GM18520 (cell line): ENCODE data around the gene SUDS3.

Source experiments
- ATAC-seq: cut with Tn5 transposase; IDR thresholded peaks from one replicate; pipeline ENCODE4 v1.9.1; 2021; ENCODE audit not compliant: unreplicated experiment

Gene SUDS3

GRCh38 chr12:118355843-118356242 is 20.5 kb upstream of the SUDS3 start:
- ATAC-seq, result no peak

GRCh38 chr12:118356809-118357256 is 19.5 kb upstream of the SUDS3 start:
- ATAC-seq, result no peak

GRCh38 chr12:118357257-118358007 is 18.9 kb upstream of the SUDS3 start:
- no peak for ATAC-seq

- ATAC-seq, result no peak
These were observed 18.4 kb upstream of the SUDS3 start for GRCh38 chr12:118358008-118358359.

- ATAC-seq, result no peak
These were observed 17.5 kb upstream of the SUDS3 start for GRCh38 chr12:118358612-118359540.

DNA sequence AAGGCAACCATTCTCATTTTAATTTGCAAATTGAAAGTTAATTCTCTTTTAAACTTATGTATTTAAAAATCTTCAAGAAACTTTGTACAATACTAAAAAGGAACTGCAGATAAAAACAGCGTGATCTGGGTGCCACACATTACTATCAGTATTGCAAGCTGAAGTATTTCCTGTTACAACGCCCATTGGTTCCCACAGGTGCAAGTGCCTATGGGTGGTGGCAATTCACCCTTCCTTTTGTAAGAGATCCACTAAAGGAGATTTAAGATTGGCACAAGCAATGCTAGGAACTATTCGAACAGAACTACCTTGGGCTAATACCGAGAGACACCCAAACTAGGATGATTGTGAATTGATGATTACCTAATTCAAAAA is 16.8 kb upstream of the SUDS3 start:
- ATAC-seq, result no peak

- ATAC-seq, result no peak
These were observed 15.3 kb upstream of the SUDS3 start for GRCh38 chr12:118361092-118361404.

- no peak for ATAC-seq
These were observed 14.5 kb upstream of the SUDS3 start for GRCh38 chr12:118361889-118362288.

DNA sequence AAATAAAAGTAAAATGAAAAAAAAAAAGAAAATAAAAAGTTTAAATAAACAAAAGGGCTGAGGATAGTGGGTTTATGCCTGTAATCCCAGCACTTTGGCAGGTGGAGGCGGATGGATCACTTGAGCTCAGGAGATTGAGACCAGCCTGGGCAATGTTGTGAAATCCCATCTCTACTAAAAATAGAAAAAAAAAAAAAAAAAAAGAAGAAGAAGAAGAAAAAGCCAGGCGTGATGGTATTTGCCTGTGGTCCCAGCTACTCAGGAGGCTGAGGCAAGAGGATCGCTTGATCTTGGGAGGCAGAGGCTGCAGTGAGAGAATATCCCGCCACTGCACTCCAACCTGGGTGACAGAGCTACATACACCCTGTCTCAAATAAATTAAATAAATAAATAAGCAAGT is 7.5 kb upstream of the SUDS3 start:
- ATAC-seq, result no peak

GRCh38 chr12:118370601-118371000 is 5.8 kb upstream of the SUDS3 start:
- ATAC-seq, result no peak

- ATAC-seq, result no peak
These were observed 4.8 kb upstream of the SUDS3 start for GRCh38 chr12:118371321-118372282.

DNA sequence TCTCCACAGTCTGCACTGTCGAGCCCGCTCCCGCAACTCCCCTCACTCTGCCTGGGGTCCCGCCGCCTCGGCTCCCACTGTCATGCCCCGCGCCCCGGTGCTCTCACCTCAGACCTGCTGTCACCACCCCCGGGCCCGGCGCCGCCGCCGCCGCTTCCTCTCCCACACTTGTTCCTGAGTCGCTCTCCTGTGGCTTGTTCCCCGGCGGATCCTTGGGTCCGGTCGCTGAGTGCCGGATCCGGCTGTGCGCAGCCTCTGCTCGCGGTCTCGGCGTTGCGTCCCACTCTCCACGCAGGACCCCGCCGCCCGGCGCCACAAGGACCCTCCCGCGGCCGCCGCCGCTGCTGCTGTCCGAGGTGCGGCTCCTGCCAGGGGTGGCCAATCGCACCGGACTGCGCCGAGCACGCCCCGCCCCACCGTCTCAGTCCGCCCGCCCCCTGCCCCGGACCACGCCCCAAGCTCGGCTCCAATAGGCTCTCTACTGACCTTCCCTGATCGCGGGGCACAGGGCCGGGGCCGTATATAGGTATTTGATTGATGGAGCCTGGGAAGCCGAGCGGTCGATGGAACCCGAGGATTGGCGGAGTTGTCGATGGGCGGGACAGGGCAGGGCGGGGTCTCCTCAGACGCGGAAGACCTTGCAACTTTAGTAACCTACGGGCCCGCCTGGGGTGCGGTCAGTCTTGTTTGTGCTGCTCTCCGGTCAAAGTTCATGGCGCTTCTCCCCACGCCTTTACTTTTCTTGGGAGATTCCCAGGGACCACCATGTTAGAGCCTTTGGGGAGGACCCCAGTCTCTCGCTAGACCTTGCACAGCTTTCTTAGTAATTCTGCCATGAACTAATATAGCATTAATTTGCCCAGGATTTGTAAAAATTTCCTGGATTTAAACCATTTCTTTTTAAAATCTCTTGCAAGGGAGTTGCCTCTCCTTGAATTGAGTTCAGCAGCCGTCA is 3.5 kb upstream of the SUDS3 start, which contains the start of gene TAOK3:
TAOK3 (minus strand) TSS at position 367 of the 955 bp plus-strand sequence. CDS start 117,340 bp downstream, outside the sequence.
- peak; percentile 63 for ATAC-seq

DNA sequence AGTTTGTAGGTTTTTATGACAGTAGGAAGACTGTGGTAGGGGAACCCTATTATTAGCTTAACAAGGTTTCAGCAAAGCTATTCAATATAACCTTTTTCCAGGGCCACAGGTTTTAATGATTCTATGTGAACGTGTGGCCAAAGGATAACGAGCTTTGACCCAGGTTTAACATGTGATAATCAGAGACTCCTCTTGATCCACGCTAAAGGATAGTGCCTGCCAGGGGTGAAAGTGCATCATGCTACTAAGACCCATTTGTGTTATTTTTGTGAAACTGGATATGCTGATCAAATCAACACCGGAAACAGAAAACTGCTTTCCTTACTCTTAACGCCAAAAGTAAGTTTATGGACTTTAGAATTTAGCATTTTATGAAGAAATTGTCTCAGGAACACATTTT is 2.7 kb upstream of the SUDS3 start:
- no peak for ATAC-seq

GRCh38 chr12:118374126-118374725 is 2.1 kb upstream of the SUDS3 start:
- ATAC-seq, result no peak

DNA sequence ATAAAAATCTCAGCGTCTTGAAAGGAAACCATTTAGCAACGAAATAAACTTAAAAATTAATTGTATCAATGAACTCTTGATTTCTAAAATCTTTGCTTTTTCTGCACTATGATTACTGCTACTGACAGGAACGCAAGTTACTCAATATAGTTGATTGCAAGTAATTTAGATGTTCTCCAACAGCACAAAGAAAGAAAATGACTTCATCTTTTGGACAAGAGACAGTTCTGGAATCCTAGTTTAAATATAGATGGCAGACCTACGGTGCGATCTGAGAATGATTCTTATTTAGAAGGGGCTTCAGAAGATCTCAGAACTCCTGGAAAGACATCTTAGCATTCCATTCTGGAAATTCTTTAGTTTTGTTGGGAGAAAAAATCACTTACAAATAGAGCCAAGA is 1.4 kb upstream of the SUDS3 start:
- no peak for ATAC-seq

GRCh38 chr12:118375348-118375747 is 1.0 kb upstream of the SUDS3 start:
- ATAC-seq, result no peak

- no peak for ATAC-seq
These were observed 897 bp downstream of the SUDS3 start for GRCh38 chr12:118377021-118377883.

DNA sequence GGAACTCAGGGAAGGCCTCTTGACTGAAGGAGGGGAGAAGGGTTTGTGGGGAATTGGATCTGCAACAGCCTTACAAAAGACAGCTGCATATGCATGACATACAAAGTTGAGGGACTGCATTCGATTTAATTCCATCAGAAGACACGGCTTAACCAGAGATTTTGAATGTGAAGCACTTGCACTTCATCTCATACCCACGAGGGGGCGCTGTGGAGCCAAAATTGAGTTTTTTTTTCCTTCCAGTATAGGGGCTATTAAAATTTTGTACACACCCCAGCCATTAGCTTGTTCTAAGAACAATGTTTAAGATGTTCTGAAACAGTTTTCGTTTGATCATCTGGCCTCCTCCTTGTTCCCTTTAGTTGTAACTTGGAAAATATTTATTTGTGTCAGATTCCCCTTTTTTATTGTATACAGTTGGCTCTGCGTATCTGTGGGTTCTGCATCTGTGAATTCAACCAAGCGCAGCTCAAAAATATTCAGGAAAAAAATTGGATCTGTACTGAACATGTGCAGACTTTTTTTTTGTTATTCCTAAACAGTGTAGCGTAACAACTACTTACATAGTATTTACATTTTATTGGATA is 1.6 kb downstream of the SUDS3 start:
- ATAC-seq, result no peak
